Activated T-cell treated with anti-CD3 and anti-CD28 coated beads, Interleukin-2, amount 50 U/mL, for 72 hours (primary cell): ENCODE data around the gene CLNK. TPM values are rescaled to one million over a fixed set of nuclear protein-coding genes. Genes with fewer than 3 reads are reported as not detected.
"Not testable (repeated sequence)": the region's sequence is repeated elsewhere in the genome, so short reads cannot be mapped to it uniquely, and the experiment has no call there.

Source experiments
- ATAC-seq, 2 donors: fragments of 150-1000 bp; cut with Tn5 transposase; replicated peaks in 1 of 2; 2 replicates each; pipeline ENCODE4 v1.10.0; 2021; ENCODE audit warnings: moderate library complexity in 2 of 2, mild to moderate bottlenecking in 1 of 2
- DNase-seq, 2 donors: peaks; one replicate each; pipeline ENCODE4 v3.0.0; 2021 to 2022; ENCODE audit warnings: mixed read lengths in 1 of 2
- H3K27ac Mint-ChIP-seq: one replicate; pipeline ENCODE4 v1.8.0; 2022; ENCODE audit warnings: mild to moderate bottlenecking, moderate library complexity, mixed read lengths
- H3K27me3 Mint-ChIP-seq: one replicate; pipeline ENCODE4 v1.8.0; 2022; ENCODE audit warnings: low read depth, mixed read lengths
- H3K36me3 Mint-ChIP-seq, 2 donors: one replicate each; pipeline ENCODE4 v1.8.0; 2022; ENCODE audit warnings: mixed read lengths in 2 of 2, mild to moderate bottlenecking in 1 of 2; ENCODE audit not compliant: insufficient read depth in 2 of 2
- H3K4me1 Mint-ChIP-seq: one replicate; pipeline ENCODE4 v1.8.0; 2022; ENCODE audit warnings: low read depth, mixed read lengths
- H3K4me3 Mint-ChIP-seq, 2 donors: one replicate each; pipeline ENCODE4 v1.8.0; 2022; ENCODE audit warnings: mild to moderate bottlenecking in 2 of 2, mixed read lengths in 2 of 2, moderate library complexity in 2 of 2
- H3K9me3 Mint-ChIP-seq, 2 donors: one replicate each; pipeline ENCODE4 v1.8.0; 2022; ENCODE audit warnings: mixed read lengths in 2 of 2
- total RNA-seq, 2 donors: library from RNA; stranded (reverse); gene quantifications; one replicate each; pipeline ENCODE4 v1.2.3, GENCODE V29; 2022

CLNK gene
- total RNA-seq, 2 donors from 2014 or later, result 0.05 to 0.55 TPM

- H3K27me3 Mint-ChIP-seq, H3K4me3 Mint-ChIP-seq, DNase-seq, H3K27ac Mint-ChIP-seq, H3K36me3 Mint-ChIP-seq, ATAC-seq, H3K9me3 Mint-ChIP-seq, H3K4me1 Mint-ChIP-seq: not testable (repeated sequence)
Observed at GRCh38 chr4:10614926-10615325, 69.6 kb downstream of the CLNK start.

DNA sequence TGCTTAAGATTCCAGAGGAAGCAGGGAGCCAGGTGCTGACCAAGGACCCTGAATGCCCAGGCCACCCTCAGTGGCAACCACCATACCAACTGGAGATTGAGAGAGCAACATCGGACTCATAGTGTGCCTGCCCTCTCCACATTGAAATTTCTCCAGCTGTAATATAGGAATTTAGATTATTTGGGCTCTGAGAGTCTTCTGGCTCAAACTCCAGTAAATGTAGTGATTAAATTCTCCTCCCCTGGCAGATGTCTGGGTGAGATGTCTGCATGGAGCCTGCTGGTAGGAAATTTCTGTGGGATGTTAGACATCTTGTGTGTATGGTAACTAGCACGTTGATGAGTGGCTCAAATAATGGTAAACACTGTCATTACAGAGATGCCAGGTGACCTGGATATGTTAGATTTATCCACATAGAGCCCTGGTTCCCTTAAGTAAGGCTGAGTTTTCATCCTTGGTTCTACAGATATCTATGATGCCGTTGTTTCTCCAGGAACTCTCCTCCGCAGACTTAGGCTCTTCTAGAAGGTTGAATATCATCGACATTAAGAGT is 70.6 kb downstream of the CLNK start:
- Mint-ChIP-seq H3K27ac (no peak overlapping the region), H3K4me3 (no peak overlapping the region), H3K36me3 (no peaks in the 10 kb centered on the region), H3K9me3 (peaks cover 0 to 2% of the 10 kb centered on the region in 2 donors), H3K27me3 (no peaks in the 10 kb centered on the region), H3K4me1 (no peaks in the 10 kb centered on the region)
- ATAC-seq (no peak), DNase-seq (no peak)

GRCh38 chr4:10612476-10612875 is 72.1 kb downstream of the CLNK start:
- no peak overlapping the region for H3K4me3 Mint-ChIP-seq
- DNase-seq (no peak), ATAC-seq (no peak)
- no peak overlapping the region for H3K27ac Mint-ChIP-seq
- peaks cover 0 to 2% of the 10 kb centered on the region in 2 donors for H3K9me3 Mint-ChIP-seq
- H3K27me3 Mint-ChIP-seq, result no peaks in the 10 kb centered on the region
- H3K36me3 Mint-ChIP-seq, result no peaks in the 10 kb centered on the region
- no peaks in the 10 kb centered on the region for H3K4me1 Mint-ChIP-seq

DNA sequence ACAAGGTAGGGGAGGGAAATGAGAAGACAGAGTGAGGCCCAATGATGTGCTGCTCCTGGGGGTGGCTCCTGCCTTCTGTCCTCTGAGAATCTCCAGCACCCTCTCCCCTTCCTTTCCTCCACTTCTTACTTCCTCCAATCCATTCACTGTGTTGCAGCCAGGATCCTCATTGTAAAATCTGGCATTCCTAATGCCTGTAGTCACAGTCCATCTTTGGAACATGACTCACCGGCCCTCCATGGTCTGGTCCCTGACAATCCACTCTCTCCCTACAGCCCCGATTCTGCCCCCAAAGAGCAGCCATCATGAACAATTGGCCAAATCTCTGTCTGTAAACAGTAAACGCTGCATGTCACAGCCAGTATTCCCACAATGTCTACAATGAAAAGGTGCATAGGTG is 72.9 kb downstream of the CLNK start:
- H3K4me1 Mint-ChIP-seq, result no peaks in the 10 kb centered on the region
- H3K9me3 Mint-ChIP-seq, result peaks cover 0 to 2% of the 10 kb centered on the region in 2 donors
- H3K4me3 Mint-ChIP-seq, result no peak overlapping the region
- no peak overlapping the region for H3K27ac Mint-ChIP-seq
- no peaks in the 10 kb centered on the region for H3K27me3 Mint-ChIP-seq
- DNase-seq, result no peak
- no peak for ATAC-seq
- H3K36me3 Mint-ChIP-seq, result no peaks in the 10 kb centered on the region

DNA sequence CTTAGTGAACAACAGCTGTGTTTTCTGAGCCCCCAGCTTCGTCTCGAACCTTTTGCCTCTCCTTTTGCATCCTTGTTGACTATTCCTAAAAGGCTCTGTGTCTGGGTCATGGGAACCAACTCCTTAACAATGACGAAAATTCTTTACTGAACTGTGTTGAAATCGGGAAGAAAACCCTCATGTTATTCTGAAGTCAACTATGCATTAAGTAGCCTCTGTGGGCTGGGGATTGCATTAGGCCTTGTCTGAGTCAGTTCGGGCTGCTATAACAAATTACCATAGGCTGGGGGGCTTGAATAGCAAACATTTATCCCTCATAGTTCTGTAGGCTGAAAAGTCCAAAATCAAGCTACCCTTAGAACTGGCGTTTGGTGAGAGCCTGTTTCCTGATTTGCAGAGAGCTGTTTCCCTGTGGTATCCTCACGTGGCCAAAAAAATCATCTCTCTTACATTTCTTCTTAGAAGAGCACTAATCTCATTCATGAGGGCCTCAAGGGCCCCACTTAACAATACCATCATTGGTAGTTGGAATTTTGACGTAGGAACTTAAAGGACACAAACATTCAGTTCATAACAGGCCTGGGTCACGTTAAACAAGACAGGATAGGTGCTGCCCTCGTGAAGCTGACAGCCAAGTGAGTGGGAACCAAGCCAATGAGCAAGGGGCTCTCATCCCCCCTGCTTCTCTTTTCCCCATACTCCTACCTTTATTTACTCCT is 75.9 kb downstream of the CLNK start:
- H3K9me3 Mint-ChIP-seq, result peaks cover 0 to 2% of the 10 kb centered on the region in 2 donors
- H3K27ac Mint-ChIP-seq, result no peak overlapping the region
- H3K27me3 Mint-ChIP-seq, result no peaks in the 10 kb centered on the region
- H3K4me3 Mint-ChIP-seq, result no peak overlapping the region
- H3K4me1 Mint-ChIP-seq, result no peaks in the 10 kb centered on the region
- no peaks in the 10 kb centered on the region for H3K36me3 Mint-ChIP-seq
- no peak for ATAC-seq
- no peak for DNase-seq

GRCh38 chr4:10607206-10607605 is 77.4 kb downstream of the CLNK start:
- peaks cover 0 to 2% of the 10 kb centered on the region in 2 donors for H3K9me3 Mint-ChIP-seq
- H3K36me3 Mint-ChIP-seq, result no peaks in the 10 kb centered on the region
- no peaks in the 10 kb centered on the region for H3K4me1 Mint-ChIP-seq
- H3K27me3 Mint-ChIP-seq, result no peaks in the 10 kb centered on the region
- ATAC-seq, result no peak
- DNase-seq, result no peak
- no peak overlapping the region for H3K4me3 Mint-ChIP-seq
- H3K27ac Mint-ChIP-seq, result no peak overlapping the region

- Mint-ChIP-seq H3K4me1 (no peaks in the 10 kb centered on the region), H3K4me3 (no peak overlapping the region), H3K27ac (no peak overlapping the region), H3K9me3 (peaks cover 0 to under 1% of the 10 kb centered on the region in 2 donors), H3K36me3 (no peaks in the 10 kb centered on the region), H3K27me3 (no peaks in the 10 kb centered on the region)
- no peak for DNase-seq
- no peak for ATAC-seq
Observed at GRCh38 chr4:10606483-10607155, 77.9 kb downstream of the CLNK start.

DNA sequence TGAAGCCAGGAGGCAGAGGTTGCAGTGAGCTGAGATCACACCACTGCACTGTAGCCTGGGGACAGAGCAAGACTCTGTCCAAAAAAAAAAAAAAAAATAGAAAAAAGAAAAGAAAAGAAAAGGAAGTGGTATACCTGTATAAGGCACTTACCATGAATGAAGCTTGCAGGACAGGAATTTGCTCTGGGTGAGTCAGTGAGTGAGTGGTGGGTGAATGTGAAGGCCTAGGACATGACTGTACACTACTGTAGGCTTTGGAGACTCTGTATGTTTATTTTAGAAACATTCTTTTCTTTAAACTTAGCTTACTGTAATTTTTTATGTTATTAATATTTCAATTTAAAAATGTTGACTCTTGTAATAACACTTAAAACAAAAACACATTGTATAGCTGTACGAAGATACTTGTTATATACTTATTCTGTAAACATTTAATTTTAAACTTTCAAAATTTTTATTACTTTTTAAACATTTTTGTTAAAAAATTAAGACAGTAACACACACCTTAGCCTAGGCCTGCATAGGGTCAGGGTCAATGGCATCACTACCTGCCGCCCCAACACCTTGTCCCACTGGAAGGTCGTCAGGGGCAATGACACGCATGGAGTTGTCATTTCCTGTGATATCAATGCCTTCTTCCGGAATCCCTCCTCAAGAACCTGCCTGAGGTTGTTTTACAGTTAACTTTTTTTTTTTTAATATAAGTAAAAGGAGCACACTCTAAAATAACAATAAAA is 78.7 kb downstream of the CLNK start:
- no peak overlapping the region for H3K4me3 Mint-ChIP-seq
- no peak overlapping the region for H3K27ac Mint-ChIP-seq
- DNase-seq (no peak), ATAC-seq (no peak)
- H3K9me3 Mint-ChIP-seq, result no peaks in the 10 kb centered on the region
- H3K36me3 Mint-ChIP-seq, result no peaks in the 10 kb centered on the region
- no peaks in the 10 kb centered on the region for H3K27me3 Mint-ChIP-seq
- no peaks in the 10 kb centered on the region for H3K4me1 Mint-ChIP-seq

DNA sequence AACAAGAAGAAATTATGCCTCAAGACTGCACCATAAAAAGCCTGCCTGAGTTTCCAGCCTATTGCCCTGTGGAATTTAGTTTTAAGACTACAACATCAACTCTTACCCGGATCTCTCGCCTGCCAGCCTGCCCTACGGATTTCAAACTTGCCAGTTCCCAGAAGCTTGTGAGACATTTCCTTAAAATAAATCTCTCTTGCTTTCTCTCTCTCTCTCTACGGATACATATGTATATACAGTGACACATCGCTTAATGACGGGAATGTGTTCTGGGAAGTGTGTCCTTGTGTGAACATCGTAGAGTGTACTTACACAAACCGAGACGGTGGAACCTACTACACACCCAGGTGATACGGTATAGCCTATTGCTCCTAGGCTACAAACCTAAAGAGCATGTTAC is 79.5 kb downstream of the CLNK start:
- Mint-ChIP-seq H3K27me3 (no peaks in the 10 kb centered on the region), H3K9me3 (no peaks in the 10 kb centered on the region), H3K4me1 (no peaks in the 10 kb centered on the region), H3K36me3 (no peaks in the 10 kb centered on the region), H3K27ac (no peak overlapping the region), H3K4me3 (no peak overlapping the region)
- ATAC-seq (no peak), DNase-seq (no peak)

DNA sequence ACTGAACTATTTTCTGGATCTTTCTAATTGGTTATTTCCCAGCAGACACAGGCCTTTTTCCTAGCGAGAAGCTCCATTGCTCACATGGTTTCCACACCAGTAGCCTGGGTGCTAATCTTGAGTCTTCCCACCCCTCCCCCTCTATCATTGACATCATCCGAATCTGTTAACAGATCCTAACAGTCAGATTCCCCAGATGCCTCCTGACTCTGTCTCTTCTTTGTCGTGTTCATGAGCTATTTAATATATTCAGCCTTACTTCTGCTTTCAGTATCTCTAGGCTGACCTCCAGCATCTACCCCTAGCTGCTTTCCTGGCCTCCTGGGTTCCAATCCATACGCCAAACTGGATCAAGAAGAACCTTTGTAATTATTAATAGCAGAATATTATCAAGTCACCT is 85.0 kb downstream of the CLNK start:
- Mint-ChIP-seq H3K27me3 (no peaks in the 10 kb centered on the region), H3K36me3 (no peaks in the 10 kb centered on the region), H3K4me3 (no peak overlapping the region), H3K4me1 (no peaks in the 10 kb centered on the region), H3K9me3 (no peaks in the 10 kb centered on the region), H3K27ac (no peak overlapping the region)
- DNase-seq, result no peak
- ATAC-seq, result no peak

- H3K27me3 Mint-ChIP-seq, result no peaks in the 10 kb centered on the region
- no peaks in the 10 kb centered on the region for H3K9me3 Mint-ChIP-seq
- DNase-seq (no peak), ATAC-seq (no peak)
- no peaks in the 10 kb centered on the region for H3K4me1 Mint-ChIP-seq
- no peaks in the 10 kb centered on the region for H3K36me3 Mint-ChIP-seq
- no peak overlapping the region for H3K27ac Mint-ChIP-seq
- H3K4me3 Mint-ChIP-seq, result no peak overlapping the region
Observed at GRCh38 chr4:10598829-10599228, 85.7 kb downstream of the CLNK start.

- Mint-ChIP-seq H3K4me1 (no peaks in the 10 kb centered on the region), H3K4me3 (no peak overlapping the region), H3K36me3 (no peaks in the 10 kb centered on the region), H3K9me3 (no peaks in the 10 kb centered on the region), H3K27ac (no peak overlapping the region), H3K27me3 (no peaks in the 10 kb centered on the region)
- DNase-seq (no peak), ATAC-seq (no peak)
Observed at GRCh38 chr4:10596586-10597290, 87.8 kb downstream of the CLNK start.

GRCh38 chr4:10593130-10593529 is 91.4 kb downstream of the CLNK start:
- no peak for DNase-seq
- no peak overlapping the region for H3K27ac Mint-ChIP-seq
- no peaks in the 10 kb centered on the region for H3K36me3 Mint-ChIP-seq
- no peak for ATAC-seq
- H3K4me1 Mint-ChIP-seq, result peaks cover 16% of the 10 kb centered on the region
- no peaks in the 10 kb centered on the region for H3K27me3 Mint-ChIP-seq
- H3K4me3 Mint-ChIP-seq, result no peak overlapping the region
- no peaks in the 10 kb centered on the region for H3K9me3 Mint-ChIP-seq
